Measurements from ENCODE around the gene RFX4.
"Not testable (repeated sequence)": the region's sequence is repeated elsewhere in the genome, so short reads cannot be mapped to it uniquely, and the experiment has no call there.

Gene RFX4

DNA sequence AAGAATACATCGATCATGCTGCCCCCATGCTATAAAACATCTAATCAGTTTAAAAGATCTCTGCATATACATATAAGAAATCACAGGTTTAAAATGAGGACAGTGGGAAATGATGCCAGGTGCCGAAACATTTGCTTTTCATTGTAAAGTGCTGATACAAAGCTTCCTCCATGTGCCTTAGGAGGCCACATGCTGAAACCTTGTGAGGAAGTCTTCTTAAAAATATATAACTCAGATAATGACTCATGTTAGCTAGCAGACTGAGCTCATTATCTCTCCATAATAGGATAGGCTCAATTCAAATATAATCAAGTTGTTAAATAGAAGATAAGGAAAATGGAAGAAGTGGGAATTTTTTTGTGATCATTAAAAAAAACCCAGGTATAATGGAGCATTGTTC lies 65.9 kb downstream of the RFX4 start:
- no peak for DNase-seq

DNA sequence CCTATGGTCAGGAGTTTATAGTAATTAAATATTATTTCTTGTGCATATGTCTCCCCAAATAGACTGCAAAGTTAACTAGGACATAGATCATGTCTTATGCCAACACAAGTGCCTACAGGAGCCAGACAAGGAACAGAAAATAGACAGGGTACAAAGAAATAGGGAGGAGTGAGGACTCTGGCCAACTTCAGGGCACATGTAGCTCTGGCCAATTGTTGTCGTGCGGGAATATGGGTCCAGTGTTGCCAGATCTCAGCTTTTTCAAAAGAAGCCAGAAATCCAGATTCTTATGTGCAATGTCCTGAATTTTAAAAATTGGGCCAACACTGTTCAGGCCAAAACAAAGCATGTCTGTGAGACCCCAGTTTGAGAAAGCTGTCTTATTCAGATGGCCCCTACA lies 68.7 kb downstream of the RFX4 start:
- DNase-seq: no peak

DNA sequence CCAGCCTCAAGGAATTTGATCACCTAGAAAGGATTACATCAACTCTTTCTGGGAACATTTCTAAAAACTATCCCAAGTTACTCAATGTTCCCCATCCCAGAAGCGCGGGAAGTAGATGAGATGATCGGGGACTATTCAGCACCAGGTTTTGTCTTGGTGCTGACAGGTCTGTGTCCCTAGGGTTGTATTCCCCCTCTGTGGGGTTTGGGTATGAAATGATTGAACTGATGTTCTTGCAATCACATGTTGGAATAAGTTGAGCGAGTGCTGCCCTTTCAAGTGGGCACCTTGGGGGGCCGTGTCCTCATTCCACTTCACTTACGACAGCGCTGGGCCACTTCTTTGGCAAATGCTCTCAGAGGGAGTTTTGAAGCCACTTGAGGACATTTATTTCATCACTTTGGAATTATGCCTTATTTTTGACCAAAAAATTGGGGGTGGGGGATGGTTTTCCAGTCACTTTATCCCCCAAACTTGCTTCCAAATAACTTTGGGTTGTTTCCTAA lies 69.8 kb downstream of the RFX4 start:
- DNase-seq: no peak

DNA sequence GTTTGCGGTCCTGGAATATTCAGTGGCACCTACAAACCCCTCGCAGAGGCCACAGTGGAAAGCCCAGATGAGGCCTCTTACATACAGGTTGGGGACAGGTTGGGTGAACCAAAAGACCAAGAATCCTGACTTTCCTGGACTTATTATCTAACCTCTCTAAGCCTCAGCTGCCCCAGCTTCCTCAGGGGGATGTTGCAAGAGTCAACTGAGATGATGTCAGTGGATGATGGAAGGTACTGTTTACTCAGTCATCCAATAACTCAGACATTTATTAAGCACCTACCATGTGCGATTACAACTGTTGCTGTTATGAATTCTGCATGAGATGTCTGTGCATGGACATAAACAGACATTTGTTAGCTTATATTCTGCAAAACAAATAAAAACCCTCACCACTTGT lies 72.8 kb downstream of the RFX4 start:
- DNase-seq: no peak

DNA sequence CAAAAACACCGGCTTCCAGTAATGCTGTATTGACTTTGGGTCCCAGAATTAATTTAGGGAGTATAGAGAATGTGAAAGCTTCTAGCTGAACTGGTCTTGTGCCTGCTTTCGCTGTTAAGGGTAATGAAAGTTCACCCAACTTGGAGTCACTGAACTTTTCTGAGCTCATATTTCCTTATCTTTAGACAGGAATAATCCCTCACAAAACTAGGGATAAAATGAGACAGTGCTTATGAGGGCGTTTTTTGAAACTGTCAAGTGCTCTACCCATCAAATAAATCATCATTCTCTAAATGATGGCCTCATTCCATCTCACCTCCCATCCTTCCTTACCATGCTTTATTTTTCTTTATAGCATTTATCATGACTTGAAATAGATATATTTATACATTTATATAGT lies 74.7 kb downstream of the RFX4 start:
- no peak for DNase-seq

DNA sequence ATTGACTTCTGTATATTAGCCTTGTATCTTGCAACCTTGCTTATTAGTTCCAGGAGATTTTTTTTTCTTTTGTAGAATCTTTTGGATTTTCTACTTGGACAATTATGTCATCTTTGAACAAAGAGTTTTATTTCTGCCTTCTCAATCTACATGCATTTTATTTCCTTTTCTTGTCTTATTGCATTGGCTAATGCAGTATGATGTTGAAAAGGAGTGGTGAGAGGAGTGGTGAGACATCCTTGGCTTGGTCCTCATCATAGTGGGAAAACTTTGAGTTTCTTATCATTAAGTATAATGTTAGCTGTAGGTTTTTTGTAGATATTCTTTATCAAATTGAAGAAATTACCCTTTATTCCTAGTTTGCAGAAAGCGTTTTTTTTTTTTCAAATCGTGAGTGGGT lies 80.6 kb downstream of the RFX4 start:
- no peak for DNase-seq

DNA sequence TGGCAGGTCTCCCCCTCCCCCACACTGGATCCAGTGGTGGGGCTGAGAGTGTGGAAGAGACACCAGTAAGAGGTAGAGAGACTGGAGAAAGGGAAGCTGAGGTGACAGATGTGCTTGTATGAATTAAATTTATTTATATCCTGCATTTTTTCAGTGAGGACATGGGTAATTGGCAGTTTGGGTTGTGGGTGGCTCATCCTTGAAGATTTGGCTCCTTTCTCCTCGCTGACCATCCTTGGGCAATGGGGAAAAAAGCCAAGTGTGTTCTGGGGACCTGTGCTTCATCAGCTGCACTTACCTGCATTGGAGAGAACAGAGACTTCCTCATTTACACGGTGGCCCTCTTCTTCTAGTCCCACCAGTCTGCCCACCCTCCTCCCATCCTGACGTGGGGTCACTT lies 86.4 kb downstream of the RFX4 start:
- DNase-seq: no peak

DNA sequence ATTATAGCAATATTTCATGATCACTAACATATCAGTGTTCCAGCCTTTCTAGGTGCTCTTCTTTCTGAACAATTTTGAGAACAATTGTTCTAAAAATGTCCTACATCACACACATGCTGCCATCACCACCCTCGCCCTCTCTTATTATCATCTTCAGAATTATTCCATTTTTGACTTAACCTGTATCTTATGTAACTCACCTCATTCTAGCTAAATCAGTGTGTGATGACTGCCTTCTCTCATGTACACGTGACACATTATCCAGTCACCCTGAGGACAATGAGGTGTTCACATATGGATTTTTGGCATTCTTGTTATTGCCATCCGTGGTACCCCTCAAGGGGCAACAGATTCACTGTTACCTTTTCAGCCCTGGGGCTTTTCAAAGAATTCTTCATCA lies 87.3 kb downstream of the RFX4 start:
- no peak for DNase-seq

DNA sequence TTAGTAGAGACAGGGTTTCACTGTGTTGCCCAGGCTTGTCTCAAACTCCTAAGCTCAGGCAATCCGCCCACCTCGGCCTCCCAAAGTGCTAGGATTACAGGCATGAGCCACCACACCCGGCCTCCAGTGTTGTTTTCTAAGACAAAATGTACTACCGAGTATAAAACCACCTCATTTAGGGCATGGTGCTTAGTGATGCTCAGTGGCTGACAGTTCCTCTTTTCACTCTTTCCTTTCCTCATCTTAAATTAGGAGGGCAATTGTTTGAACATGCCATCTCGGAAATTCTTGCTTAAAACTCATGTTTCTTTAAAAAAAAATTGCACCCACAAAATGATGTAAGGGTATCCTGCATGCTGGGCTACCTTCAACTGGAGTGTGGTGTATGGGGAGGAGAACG lies 89.0 kb downstream of the RFX4 start:
- no peak for DNase-seq

DNA sequence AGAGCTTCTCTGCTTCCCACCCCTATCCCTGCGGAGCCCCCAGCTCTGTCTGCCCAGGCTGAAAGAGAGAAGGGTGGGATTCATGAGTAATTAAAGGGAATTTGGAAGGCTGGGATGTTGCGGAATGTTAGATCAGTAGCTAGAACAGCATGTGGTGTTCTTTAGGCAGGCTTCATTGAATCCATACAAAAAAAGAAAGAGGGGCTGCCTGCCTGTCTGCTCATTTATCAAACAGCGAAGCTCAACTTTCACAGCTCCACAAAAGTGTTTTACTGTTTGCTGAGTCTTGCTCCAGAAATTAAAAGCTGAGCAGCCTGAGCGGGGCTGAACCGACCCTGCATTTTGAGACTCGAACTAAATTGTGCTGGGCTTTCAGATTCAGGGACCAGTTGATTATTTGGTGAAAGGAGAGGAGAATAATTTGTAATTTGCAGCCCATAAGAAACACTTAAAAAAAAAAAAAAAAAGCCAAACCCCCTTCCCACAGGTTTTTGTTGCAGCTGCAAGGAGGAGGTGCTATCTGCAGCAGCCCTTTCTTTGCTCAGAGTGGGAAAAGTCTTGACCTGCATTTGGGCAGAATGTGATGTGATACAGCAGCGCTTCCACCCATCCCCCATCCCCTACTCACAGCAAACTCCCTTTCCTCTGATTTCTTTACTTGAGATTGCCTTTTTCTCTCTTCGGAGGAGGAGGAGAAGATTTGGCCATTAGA lies 89.7 kb downstream of the RFX4 start:
- no peak for DNase-seq

DNA sequence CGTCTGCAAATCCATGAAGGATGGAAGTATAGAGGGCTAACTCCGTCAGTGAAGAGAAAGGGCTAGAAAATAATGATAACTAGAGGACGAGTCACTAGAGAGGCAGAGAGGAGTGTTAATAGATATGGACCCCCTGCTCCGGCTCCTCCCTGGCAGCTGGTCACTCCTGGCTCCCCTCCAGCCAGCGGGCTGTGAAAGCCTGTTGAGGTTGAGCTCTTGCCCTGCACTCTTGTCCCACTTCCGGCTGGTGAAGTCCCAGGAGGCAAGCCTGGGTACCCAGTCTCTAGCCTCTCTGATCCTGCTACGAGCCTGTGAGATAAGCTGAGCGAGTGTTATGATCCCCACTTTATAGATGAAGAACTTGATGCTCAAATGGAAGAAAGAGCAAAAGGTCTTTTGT lies 90.3 kb downstream of the RFX4 start:
- DNase-seq: no peak

DNA sequence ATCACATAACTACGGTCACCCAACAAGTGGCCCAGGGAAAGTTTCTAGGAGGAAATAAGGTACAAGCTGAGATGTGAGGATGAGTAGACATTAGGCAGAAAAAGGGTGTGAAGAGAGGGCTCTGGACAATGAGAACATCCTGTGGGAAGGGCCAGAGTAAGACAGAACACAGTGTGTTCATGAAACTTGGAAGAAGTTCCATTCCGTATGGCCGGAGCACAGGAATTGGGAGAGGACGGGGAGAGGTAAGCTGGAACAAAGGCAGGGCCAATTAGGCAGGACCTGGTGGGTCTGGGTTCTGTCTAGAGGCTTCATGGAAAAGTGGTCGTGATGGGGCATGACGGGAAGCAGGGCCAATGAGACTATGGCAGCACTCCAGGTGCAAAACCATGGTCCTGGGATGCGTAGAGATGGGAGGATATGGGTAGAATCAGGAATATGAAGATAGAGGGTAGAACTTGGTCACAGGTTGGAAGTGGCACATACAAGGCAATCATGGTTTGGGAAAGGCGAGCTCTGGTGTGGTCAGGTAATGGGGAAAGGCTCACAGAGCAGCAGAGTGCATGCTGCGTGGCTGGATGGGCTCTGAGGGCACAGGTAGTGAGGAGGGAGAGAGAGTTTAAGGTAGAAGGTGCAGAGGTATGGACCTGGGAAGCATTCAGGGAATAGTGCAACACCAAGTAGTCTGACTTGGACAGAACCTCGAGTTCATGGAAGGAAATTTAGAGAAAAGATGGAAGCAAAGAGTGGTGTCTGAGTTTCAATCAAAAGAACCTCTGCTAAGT lies 93.0 kb downstream of the RFX4 start:
- no peak for DNase-seq

DNA sequence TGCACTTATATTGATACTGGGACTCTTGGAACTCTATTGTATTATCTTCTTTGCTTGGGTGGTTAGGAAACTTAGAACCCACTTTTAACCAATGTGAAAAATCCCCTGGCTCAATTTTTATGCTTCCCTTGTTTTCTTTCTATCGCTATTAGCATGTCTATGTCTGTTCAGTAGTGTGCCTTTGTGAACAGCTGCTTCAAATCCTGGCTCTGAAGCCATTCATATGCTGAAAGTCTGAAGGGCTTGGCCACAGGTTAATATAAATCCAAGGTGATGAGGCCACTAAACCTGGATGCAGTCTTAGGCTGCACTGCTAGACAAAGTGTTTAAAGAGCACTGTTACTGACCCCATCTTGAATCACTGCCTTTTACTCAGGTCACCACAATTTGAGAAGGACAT lies 96.8 kb downstream of the RFX4 start:
- DNase-seq: no peak

DNA sequence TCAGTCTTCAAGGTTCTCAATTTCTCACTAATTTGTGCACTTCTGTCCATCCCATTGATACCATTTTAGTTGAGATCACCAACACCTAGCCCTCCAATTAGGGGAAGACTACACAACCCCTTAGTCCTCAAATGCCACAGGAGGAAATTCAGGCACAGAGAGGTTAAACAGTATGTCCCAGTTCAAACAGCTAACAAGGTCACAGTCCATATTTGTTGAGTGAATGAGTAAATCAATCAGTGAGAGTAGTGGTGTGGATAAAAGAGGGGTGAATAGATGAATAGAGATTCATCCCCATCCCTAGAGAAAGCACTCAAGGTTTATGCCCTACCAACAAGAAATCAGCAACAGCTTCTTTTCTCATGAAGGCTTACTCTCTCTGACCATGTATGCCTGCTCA lies 97.5 kb downstream of the RFX4 start:
- no peak for DNase-seq

DNA sequence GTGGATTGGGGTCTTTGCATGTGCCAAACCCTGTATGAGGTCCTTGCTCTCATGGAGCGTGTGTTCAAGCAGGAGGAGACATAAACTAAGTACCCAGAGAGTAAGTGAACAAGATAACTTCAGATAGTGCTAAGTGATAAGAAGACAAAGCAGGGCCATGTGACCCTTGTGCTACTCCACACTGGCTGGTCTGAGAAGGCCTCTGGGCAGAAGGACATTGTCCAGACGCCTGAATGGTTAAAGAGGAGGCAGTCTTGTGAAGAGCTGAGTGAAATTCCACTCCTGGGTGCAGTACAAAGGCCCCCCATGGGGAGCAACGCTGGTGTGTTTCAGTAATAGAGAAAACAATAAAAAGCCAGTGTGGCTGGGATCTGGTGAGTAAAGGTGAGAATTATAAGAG lies 98.4 kb downstream of the RFX4 start:
- no peak for DNase-seq

DNA sequence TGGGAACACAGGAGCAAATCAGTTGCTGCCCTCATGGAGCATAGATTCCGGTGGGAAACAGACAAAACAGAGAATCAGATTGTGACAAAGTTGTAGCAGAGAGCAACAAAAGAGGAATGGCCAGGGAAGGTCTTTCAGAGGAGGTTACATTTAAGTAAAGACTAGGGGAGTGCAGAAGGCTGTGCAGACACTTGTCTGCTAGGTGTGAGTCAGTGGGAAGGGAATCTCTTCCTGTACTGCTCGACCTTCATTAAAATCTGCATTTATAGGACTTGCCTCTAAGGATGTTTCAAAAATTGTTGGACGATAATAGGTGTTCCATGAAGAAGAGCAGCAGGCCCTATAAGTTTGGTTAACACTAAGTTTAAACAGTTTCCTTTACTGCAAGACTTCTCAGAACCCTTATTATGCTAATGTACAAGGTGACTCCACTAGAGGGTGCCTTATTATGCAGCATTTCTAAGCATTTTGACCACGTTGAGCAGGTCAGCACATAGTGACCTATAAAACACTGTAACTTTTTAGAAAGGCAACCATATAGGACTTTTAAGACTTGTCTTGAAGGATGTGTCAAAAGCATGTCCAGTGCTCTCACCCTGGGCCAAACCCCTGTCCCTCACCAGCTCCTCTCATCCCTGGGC lies 99.9 kb downstream of the RFX4 start:
- no peak for DNase-seq

DNA sequence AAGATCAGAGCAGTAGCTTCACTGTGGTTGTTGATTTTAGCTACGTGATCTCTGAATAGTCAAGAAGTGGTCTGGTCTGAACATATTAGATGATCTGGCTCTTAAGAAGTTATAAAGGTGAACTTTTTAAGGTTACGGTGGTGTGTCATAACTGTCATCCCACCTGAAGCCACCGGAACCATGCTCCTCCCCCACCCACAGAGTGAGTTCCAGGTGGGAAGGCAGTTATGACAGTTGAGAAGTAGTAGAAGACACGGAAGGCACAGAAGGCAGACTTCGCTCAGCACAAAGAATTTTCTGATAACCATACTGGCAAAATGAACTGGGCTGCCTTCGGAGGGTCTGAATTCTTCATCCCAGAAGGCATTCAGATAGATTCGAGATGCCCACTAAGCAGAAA lies 101.7 kb downstream of the RFX4 start:
- DNase-seq: no peak

DNA sequence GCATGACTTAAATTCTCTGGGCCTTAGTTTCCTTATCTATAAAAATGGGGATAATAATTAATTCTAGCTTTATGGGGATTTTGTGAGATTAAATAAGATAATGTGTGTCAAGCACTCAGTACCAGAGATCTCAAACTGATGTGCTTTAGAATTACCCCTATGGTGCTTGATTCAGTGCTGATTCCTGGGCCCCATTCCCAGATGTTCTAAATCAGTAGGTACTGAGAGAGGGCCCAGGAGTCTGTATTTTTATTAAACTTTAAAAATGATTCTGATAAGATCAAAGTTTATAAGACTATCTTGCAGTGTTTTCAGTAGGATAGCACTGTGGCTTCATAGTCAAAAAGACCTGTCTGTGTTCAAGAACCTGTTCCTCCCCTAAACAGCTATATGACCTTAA lies 102.6 kb downstream of the RFX4 start:
- DNase-seq: no peak

DNA sequence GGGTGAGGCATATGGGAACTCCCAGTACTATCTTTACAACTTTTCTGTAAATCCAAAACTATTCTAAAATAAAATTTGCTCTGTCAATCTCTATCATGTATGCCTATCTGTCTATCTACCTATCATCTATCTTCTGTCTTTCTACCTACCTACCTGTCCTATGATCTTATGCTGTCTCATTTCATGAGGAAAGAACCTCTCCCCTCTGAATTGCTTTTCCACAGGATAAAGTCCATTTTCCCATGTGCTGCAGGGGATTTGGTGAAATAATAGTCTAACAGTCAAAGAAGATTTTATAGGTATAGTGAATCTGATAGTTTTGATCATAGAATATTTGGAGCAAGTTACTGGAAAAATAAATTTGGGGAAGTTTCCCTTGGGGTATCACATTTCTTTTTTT lies 104.9 kb downstream of the RFX4 start:
- DNase-seq: no peak

DNA sequence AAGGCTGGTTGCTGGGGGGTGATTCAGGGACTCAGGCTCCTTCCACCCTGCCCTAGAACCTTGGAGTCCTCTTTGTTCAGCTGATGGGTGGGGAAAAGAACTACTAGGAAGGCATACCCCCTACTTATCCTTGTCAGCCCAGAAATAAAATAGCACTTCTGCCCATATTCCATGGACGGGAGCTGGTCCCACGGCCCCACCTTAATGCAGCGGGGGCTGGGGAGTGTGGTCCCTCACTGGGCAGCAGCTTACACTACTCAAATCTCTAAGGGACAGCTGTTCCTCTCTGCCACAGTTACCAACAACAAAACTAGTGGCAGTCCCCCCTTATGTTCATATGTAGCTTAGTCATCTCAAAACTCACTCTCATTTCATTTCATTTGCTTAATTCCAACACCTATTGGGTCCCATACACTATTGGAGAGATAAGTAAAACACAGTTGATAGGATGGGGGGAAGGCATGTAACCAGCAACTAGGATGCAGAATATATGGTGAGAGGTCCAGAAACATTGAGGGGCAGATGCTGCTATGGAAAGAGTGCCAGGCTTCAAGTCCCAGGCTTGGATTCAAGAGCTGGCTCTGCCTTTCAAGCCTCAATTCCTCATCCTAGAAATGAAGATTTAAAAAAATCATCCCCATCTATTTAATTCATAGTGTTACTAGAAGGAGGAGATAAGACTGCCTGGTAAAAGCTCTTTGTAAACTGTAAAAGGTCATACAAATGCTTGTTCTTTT lies 107.9 kb downstream of the RFX4 start:
- DNase-seq: no peak

DNA sequence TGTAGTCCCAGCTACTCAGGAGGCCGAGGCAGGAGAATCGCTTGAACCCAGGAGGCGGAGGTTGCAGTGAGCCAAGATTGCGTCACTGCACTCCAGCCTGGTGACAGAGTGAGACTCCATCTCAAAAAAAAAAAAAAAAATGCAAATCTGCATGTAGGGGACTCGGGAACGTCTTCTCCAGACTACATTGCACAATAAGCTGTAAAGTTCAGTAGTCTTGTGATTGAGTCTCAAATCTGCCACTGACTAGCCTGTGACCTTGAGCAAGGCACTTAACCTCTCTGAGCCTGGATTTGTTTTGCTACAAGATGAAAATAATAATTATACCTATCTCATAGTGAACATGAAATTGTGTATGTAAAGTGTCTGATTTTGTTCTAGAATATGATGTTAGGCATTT lies 109.2 kb downstream of the RFX4 start:
- not testable (repeated sequence) for DNase-seq

DNA sequence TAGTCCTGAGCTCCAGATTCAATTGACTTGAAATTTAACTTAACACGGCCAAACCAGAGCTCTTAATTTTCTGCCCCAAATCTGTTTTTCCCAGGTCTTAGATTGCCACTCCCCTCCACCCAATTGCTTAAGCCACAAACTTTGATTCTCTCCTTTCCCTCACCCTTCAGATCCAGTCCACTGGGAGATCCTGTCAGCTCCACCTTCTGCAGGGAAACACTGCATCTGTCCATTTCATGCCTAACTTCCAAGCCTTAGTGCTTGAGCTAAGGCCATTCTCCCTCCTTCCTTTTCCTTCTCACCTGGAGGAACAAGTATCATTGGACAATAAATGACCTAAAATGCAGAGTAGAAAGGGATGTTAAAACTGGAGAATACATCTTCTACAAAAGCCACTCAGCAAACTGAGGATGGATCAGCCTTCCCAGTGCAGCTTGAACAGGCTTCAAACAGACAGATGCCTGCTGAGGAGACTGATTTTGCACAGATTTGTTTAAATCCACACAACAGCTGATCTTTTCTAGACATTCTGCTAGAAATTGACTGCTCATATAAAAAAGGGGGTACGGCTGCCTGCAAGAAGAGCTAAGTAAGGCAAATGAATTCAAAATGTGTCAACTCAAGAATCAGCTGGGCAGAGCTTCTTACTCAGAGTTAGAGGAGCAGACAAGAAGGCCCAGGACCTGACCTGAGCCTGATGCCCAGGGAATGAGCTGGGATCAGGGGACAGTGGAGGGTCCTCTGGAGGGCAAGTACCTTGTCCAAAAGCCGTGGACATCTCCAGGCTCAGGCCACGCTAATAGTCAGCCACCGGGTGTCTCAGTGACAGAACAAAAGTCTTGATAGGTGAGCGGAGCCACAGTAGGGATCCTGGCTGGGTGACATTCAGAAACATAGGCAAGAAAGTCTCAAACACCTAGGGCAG lies 110.4 kb downstream of the RFX4 start:
- no peak for DNase-seq
